ENCODE measurements around the gene MEF2A. TPM values are rescaled to one million over a fixed set of nuclear protein-coding genes. Genes with fewer than 3 reads are reported as not detected.

The MEF2A gene
- total RNA-seq, 1 experiment from 2014 or later = 21.3 TPM

DNA sequence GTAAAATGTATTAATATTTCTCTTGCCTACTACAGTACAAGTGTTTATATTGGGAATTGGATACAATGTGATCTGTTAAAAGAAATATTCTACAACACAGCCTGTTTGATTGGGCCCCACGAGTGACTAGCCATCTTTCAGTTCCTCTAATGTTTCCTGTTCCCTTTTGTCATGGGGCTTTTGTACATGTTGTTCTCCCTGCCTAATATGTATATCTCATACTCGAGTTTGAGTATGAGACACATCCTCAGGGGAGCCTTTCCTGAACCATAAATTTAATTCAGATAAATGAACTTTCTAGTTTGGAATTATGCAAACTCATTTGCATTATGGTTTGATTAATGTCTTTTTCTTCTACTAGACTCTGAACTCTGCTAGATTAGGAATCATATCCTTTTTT, 65.5 kb downstream of the MEF2A start:
- Histone ChIP-seq H3K9ac (ENCODE audit: low read length) (no peak overlapping the region), H3K27me3 (ENCODE audit: low read length) (no peaks in the 10 kb centered on the region), H3K4me2 (ENCODE audit: low read length) (no peak overlapping the region), H3K4me1 (ENCODE audit: insufficient read depth, low read length) (peaks cover 16% of the 10 kb centered on the region), H2AFZ (ENCODE audit: low read length) (no peak overlapping the region), H3K9me3 (ENCODE audit: low read length) (no peaks in the 10 kb centered on the region), H4K20me1 (ENCODE audit: low read length) (no peaks in the 10 kb centered on the region), H3K4me3 (ENCODE audit: low read length) (no peak overlapping the region), H3K9me2 (replicated peaks; ENCODE audit: low read length) (no peaks in the 10 kb centered on the region), H3F3A (ENCODE audit: low read length, unreplicated experiment) (no peaks in the 10 kb centered on the region), H3K27ac (ENCODE audit: low read length) (no peak overlapping the region), H3K79me2 (ENCODE audit: low read length) (peaks cover 39% of the 10 kb centered on the region), H3K36me3 (ENCODE audit: low read depth, low read length) (peaks cover 16% of the 10 kb centered on the region; the same call in 1 of the 2 replicates)
- no TSS peak for BruUV-seq (replicated peaks)
- ATAC-seq (no peak), DNase-seq (no peak)
- TF ChIP-seq EZH2phosphoT487 (IDR thresholded peaks at IDR 0.05; ENCODE audit: borderline replicate concordance, low read length) = no peak
- TF ChIP-seq, protein P1, sequence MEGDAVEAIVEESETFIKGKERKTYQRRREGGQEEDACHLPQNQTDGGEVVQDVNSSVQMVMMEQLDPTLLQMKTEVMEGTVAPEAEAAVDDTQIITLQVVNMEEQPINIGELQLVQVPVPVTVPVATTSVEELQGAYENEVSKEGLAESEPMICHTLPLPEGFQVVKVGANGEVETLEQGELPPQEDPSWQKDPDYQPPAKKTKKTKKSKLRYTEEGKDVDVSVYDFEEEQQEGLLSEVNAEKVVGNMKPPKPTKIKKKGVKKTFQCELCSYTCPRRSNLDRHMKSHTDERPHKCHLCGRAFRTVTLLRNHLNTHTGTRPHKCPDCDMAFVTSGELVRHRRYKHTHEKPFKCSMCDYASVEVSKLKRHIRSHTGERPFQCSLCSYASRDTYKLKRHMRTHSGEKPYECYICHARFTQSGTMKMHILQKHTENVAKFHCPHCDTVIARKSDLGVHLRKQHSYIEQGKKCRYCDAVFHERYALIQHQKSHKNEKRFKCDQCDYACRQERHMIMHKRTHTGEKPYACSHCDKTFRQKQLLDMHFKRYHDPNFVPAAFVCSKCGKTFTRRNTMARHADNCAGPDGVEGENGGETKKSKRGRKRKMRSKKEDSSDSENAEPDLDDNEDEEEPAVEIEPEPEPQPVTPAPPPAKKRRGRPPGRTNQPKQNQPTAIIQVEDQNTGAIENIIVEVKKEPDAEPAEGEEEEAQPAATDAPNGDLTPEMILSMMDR (conservative IDR thresholded peaks at IDR 0.05; ENCODE audit: low read depth, low read length) = no peak
- no peak for TF ChIP-seq EZH2 (IDR thresholded peaks at IDR 0.05; ENCODE audit: low read length, unreplicated experiment)
- intact Hi-C loops (cut with micrococcal nuclease) = no loop called here
- ChIA-PET POLR2A (ENCODE audit: unreplicated experiment) (no interaction called here), CTCF (no interaction called here)

DNA sequence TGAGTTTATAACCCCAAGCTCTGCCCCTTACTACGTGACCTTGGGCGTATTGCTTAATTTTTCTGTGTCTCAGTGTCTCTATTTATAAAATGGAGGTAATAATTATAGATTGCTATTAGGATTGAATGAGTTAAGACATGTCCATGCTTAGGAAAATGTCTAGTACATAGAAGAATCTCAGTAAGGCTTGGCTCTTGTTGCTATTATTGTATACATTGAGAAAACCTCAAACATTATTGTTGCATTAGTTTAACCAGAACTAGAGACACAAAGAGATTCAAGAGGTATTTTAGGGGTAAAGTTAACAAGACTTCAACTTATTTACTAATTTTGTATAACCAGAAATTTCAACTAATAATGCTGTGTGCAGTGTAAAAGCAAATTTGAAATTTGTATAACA, 66.7 kb downstream of the MEF2A start:
- Histone ChIP-seq H3K4me1 (ENCODE audit: insufficient read depth, low read length) (peaks cover 21% of the 10 kb centered on the region), H3F3A (ENCODE audit: low read length, unreplicated experiment) (no peaks in the 10 kb centered on the region), H3K36me3 (ENCODE audit: low read depth, low read length) (peaks cover 20% of the 10 kb centered on the region), H4K20me1 (ENCODE audit: low read length) (no peaks in the 10 kb centered on the region), H3K4me2 (ENCODE audit: low read length) (no peak overlapping the region), H3K27ac (ENCODE audit: low read length) (no peak overlapping the region), H2AFZ (ENCODE audit: low read length) (no peak overlapping the region), H3K9ac (ENCODE audit: low read length) (no peak overlapping the region), H3K79me2 (ENCODE audit: low read length) (peaks cover 39% of the 10 kb centered on the region), H3K27me3 (ENCODE audit: low read length) (no peaks in the 10 kb centered on the region), H3K4me3 (ENCODE audit: low read length) (no peak overlapping the region), H3K9me3 (ENCODE audit: low read length) (no peaks in the 10 kb centered on the region), H3K9me2 (replicated peaks; ENCODE audit: low read length) (no peaks in the 10 kb centered on the region)
- CTCF ChIA-PET = no interaction called here
- POLR2A ChIA-PET (ENCODE audit: unreplicated experiment) = no interaction called here
- BruUV-seq (replicated peaks) = no TSS peak
- DNase-seq (no peak), ATAC-seq (no peak)
- TF ChIP-seq EZH2 (IDR thresholded peaks at IDR 0.05; ENCODE audit: low read length, unreplicated experiment) (no peak), EZH2phosphoT487 (IDR thresholded peaks at IDR 0.05; ENCODE audit: borderline replicate concordance, low read length) (no peak)
- TF ChIP-seq, protein P1 (conservative IDR thresholded peaks at IDR 0.05; ENCODE audit: low read depth, low read length) = no peak
- intact Hi-C loops (cut with micrococcal nuclease) = no loop called here

DNA sequence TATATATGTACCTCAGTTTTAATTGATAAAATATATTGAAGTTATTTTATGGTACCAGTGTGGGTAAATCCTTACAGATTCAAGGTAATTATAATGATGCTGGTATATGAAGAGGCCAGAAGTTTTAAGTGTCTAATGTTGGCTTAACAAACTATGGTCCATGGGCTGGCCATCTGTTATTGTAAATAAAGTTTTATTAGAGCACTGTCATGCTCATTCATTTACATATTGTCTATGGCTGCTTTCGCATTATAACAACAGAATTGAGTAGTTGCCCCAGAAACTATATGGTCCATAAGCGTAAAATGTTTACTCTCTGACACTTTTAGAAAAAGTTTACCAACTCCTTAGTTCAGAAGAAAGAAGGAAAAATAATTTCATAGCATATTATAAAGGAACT, 67.9 kb downstream of the MEF2A start:
- H3K4me2 ChIP-seq (ENCODE audit: low read length) = no peak overlapping the region
- no peak for DNase-seq
- no peaks in the 10 kb centered on the region for H3K9me2 ChIP-seq (replicated peaks; ENCODE audit: low read length)
- no peaks in the 10 kb centered on the region for H3K9me3 ChIP-seq (ENCODE audit: low read length)
- intact Hi-C loops (cut with micrococcal nuclease) = no loop called here
- H3K27ac ChIP-seq (ENCODE audit: low read length) = no peak overlapping the region
- H3K4me1 ChIP-seq (ENCODE audit: insufficient read depth, low read length) = peaks cover 21% of the 10 kb centered on the region
- no peaks in the 10 kb centered on the region for H3K27me3 ChIP-seq (ENCODE audit: low read length)
- peaks cover 20% of the 10 kb centered on the region for H3K36me3 ChIP-seq (ENCODE audit: low read depth, low read length)
- H2AFZ ChIP-seq (ENCODE audit: low read length) = no peak overlapping the region
- ChIA-PET CTCF (no interaction called here), POLR2A (ENCODE audit: unreplicated experiment) (no interaction called here)
- no peaks in the 10 kb centered on the region for H4K20me1 ChIP-seq (ENCODE audit: low read length)
- no peak for ATAC-seq
- peaks cover 35% of the 10 kb centered on the region for H3K79me2 ChIP-seq (ENCODE audit: low read length)
- H3K9ac ChIP-seq (ENCODE audit: low read length) = no peak overlapping the region
- TF ChIP-seq EZH2 (IDR thresholded peaks at IDR 0.05; ENCODE audit: low read length, unreplicated experiment) = no peak
- TF ChIP-seq, protein P1 (conservative IDR thresholded peaks at IDR 0.05; ENCODE audit: low read depth, low read length) = no peak
- TF ChIP-seq EZH2phosphoT487 (IDR thresholded peaks at IDR 0.05; ENCODE audit: borderline replicate concordance, low read length) = no peak
- H3K4me3 ChIP-seq (ENCODE audit: low read length) = no peak overlapping the region
- H3F3A ChIP-seq (ENCODE audit: low read length, unreplicated experiment) = no peaks in the 10 kb centered on the region
- BruUV-seq (replicated peaks) = no TSS peak
